Testis (tissue), 3 donors: ENCODE data around the gene UBASH3A. TPM values are rescaled to one million over a fixed set of nuclear protein-coding genes. Genes with fewer than 3 reads are reported as not detected.

Source experiments
- DNase-seq: peaks from one replicate; pipeline ENCODE4 v3.0.0-alpha.2; 2019
- H3K27ac ChIP-seq, 2 donors: fragments of 200-600 bp; sonication (generic); one replicate each; pipeline ENCODE4 v1.5.1; 2019
- H3K27me3 ChIP-seq: fragments of 200-600 bp; sonication (generic); one replicate; pipeline ENCODE4 v1.5.1; 2019
- H3K36me3 ChIP-seq: fragments of 200-600 bp; sonication (generic); one replicate; pipeline ENCODE4 v1.5.1; 2017; ENCODE audit warnings: low read depth; ENCODE audit errors: missing control alignments
- H3K4me1 ChIP-seq: fragments of 200-600 bp; sonication (generic); one replicate; pipeline ENCODE4 v1.5.1; 2019
- H3K4me3 ChIP-seq, 2 donors: fragments of 200-600 bp; sonication (generic); one replicate each; pipeline ENCODE4 v1.5.1; 2017 to 2019
- H3K9me3 ChIP-seq: fragments of 200-600 bp; sonication (generic); one replicate; pipeline ENCODE4 v1.5.1; 2017
- POLR2A ChIP-seq: fragments of 450-650 bp; IDR thresholded peaks from one replicate; pipeline ENCODE4 v1.6.1; 2017; ENCODE audit warnings: antibody characterized with exemption, mild to moderate bottlenecking, moderate library complexity
- WGBS, 2 donors: methylation state at CpG; one replicate each; pipeline ENCODE4 v1.1.5; 2018; 5-methylcytosine and 5-hydroxymethylcytosine counted together
- intact Hi-C: fragments of 100-400 bp; cut with DNase I; formaldehyde crosslinking; loops from one replicate; pipeline ENCODE4 v1.15.1; 2023; ENCODE audit warnings: low total_unique reads
- polyA plus RNA-seq: library from polyadenylated mRNA; stranded (reverse); fragments of 350-450 nt; fragmentation: Illumina TruSeq; extraction: RNeasy Lipid Tissue Mini Kit (QIAGEN cat#74804); gene quantifications from one replicate; pipeline ENCODE4 v1.2.3, GENCODE V29; 2014; ENCODE audit warnings: low read depth, low replicate concordance; ENCODE audit not compliant: insufficient read depth
- total RNA-seq, 2 donors: library from RNA; depleted of rRNA; stranded (reverse); fragments of >200 nt; gene quantifications; one replicate each; pipeline ENCODE4 v1.2.3, GENCODE V29; 2016
- TF ChIP-seq, protein P1 (sequence below), 3 experiments: fragments of 450-650 bp in 2 of 3; fragments of 200-600 bp in 1 of 3; sonication (generic) in 1 of 3; IDR thresholded peaks; one replicate each; pipeline ENCODE4 v1.5.1; 2016 to 2019; ENCODE audit warnings: antibody characterized with exemption in 3 of 3, mild to moderate bottlenecking in 2 of 3, moderate library complexity in 1 of 3

Gene UBASH3A
- total and polyA plus RNA-seq, 3 donors from 2014 or later, result 0.39 to 1.4 (median 0.40) TPM

DNA sequence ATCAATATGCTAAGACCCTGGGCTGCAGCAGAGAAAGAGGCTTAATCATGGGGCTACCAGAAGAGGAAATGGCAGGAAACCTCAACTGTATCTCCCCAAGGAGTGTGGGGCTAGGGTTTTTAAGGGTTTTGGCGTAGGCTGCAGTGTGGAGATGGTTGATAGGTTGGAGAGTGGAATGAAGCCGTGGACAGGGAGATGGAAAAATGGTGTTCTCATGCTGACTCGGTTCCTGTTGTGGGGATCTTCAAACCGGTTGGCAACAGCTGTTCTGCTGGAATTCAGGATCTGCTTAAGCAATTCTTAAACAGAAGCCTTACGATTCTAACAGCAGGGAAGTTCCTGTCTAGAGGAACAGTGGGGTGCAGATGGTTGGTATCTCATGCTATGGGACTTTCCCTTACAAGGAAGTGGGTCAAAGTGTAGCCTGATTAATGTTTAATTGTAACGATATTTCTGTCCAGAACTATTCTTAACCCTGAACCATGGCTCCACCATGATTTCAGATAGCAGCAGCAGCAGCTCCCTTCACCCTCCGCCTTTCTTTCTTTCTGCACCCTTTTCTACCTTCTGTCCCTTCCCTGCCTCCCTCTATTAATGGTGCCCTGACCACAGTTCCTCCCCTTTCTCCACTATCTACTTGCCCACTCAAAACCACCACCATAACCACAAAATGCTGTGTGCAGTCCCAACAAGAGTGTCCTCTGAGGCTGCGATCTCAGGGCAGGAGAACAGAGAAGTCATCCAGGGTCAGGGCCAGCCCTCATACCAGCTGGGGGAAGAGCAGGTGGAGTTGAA lies 61.5 kb downstream of the UBASH3A start:
- no peaks in the 10 kb centered on the region for H3K36me3 ChIP-seq
- TF ChIP-seq POLR2A, result no peak
- TF ChIP-seq, protein P1, sequence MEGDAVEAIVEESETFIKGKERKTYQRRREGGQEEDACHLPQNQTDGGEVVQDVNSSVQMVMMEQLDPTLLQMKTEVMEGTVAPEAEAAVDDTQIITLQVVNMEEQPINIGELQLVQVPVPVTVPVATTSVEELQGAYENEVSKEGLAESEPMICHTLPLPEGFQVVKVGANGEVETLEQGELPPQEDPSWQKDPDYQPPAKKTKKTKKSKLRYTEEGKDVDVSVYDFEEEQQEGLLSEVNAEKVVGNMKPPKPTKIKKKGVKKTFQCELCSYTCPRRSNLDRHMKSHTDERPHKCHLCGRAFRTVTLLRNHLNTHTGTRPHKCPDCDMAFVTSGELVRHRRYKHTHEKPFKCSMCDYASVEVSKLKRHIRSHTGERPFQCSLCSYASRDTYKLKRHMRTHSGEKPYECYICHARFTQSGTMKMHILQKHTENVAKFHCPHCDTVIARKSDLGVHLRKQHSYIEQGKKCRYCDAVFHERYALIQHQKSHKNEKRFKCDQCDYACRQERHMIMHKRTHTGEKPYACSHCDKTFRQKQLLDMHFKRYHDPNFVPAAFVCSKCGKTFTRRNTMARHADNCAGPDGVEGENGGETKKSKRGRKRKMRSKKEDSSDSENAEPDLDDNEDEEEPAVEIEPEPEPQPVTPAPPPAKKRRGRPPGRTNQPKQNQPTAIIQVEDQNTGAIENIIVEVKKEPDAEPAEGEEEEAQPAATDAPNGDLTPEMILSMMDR (IDR thresholded peaks at IDR 0.05), result no peak
- intact Hi-C loops, result no loop called here
- no peaks in the 10 kb centered on the region for H3K4me1 ChIP-seq
- 61 to 71% methylated on average over 8 of the region's 8 CpGs for WGBS, 2 donors
- H3K9me3 ChIP-seq, result no peaks in the 10 kb centered on the region
- no peak overlapping the region for H3K27ac ChIP-seq
- DNase-seq, result no peak
- H3K27me3 ChIP-seq, result no peaks in the 10 kb centered on the region
- H3K4me3 ChIP-seq, result no peak overlapping the region

DNA sequence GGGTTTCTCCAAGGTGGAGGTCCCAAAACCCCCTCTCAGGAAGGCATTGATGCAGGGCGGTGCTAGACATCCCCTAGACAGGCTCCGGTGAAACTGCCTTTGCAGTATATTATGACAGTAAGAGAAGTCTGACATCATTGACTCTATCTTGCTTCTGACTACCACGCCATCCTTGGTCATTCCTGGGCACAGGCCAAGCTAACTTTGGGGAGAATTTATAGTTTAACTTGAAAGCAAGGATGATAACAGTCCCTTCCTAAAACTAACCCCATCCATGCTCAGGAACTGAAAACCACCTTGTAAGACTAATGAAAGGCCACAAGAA lies 62.1 kb downstream of the UBASH3A start:
- Histone ChIP-seq H3K9me3 (no peaks in the 10 kb centered on the region), H3K4me1 (no peaks in the 10 kb centered on the region), H3K36me3 (no peaks in the 10 kb centered on the region), H3K27me3 (no peaks in the 10 kb centered on the region), H3K27ac (no peak overlapping the region), H3K4me3 (no peak overlapping the region)
- TF ChIP-seq POLR2A, result no peak
- TF ChIP-seq, protein P1 (IDR thresholded peaks at IDR 0.05), result no peak
- WGBS, 2 donors, result 81 to 89% methylated on average over 3 of the region's 3 CpGs
- DNase-seq, result no peak
- intact Hi-C loops, result no loop called here

DNA sequence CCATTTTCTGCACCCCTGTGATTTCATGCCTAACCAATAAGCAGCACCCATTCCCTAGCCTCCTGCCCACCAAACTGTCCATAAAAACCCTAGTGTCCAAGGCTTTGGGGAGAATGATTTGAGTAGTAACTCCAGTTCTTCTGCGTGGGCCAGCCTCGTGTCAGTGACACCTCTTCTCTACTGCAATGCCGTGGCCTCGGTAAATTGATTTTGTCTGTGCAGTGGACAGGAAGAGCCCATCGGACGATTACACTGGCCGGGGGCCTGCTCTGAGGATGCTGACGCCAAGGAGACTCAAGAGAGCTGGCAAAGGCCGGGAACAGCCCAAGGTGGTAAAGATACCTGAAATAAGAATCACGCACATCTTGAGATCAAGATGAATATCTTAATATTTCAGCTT lies 63.0 kb downstream of the UBASH3A start:
- Histone ChIP-seq H3K4me1 (no peaks in the 10 kb centered on the region), H3K27ac (no peak overlapping the region), H3K36me3 (no peaks in the 10 kb centered on the region), H3K9me3 (no peaks in the 10 kb centered on the region), H3K4me3 (no peak overlapping the region), H3K27me3 (no peaks in the 10 kb centered on the region)
- DNase-seq, result no peak
- TF ChIP-seq, protein P1 (IDR thresholded peaks at IDR 0.05), result no peak
- TF ChIP-seq POLR2A, result no peak
- 92 to 96% methylated on average over 10 of the region's 10 CpGs for WGBS, 2 donors
- intact Hi-C loops, result no loop called here

DNA sequence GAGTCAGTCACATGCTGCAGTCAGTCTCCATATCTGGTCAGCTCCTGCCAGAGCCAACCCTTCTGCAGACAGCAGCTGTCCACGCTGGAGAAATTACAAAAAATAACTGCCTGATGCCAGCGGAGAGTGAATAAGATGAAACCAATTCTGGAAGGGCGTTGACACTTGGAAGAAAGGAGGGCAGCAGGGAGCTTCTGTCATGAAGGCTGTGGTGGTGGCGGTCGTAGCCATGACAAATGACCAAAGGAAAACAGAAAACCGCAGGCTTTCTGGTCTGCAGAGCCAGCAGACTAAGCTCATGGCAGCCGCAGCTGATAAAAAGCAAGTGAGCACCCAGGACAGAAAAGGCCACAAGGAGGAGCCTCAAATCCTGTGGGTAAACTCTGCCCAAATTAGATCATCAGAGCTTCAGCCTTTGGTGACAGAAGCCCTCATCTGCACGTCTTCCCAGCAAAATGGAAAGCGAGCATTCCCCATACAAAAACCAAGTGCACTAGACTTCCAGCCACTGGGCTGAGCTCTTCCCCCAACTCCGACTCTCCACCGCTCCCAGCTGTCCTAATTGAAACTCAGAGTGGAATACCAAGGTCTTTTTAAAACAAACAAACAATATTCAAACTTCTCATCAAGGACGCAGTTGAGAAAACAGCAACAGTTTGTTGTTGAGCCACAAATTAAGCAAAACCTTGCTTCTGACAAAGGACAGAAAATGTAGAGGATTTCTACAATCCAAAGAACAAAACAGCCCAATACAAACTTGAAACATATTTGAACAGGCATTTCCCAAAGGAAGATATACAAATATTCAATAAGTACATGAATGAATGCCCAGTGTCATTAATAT lies 63.7 kb downstream of the UBASH3A start:
- no peak for DNase-seq
- TF ChIP-seq, protein P1 (IDR thresholded peaks at IDR 0.05), result no peak
- TF ChIP-seq POLR2A, result no peak
- Histone ChIP-seq H3K27me3 (no peaks in the 10 kb centered on the region), H3K9me3 (no peaks in the 10 kb centered on the region), H3K36me3 (no peaks in the 10 kb centered on the region), H3K27ac (no peak overlapping the region), H3K4me3 (no peak overlapping the region), H3K4me1 (no peaks in the 10 kb centered on the region)
- WGBS, 2 donors, result 60 to 65% methylated on average over 12 of the region's 12 CpGs
- intact Hi-C loops, result no loop called here
